CD4-positive, alpha-beta T cell treated with Interleukin-6 at 100 ng/mL for 8 hours (primary cell): ENCODE data around the gene ZNF160.
"Not testable (repeated sequence)": the region's sequence is repeated elsewhere in the genome, so short reads cannot be mapped to it uniquely, and the experiment has no call there.

Source experiments
- DNase-seq: peaks from one replicate; pipeline ENCODE4 v3.0.0-alpha.2; 2020; ENCODE audit warnings: mixed read lengths, low spot score

The ZNF160 gene

GRCh38 chr19:53103234-53104203, at the start of gene ZNF160:
TSS of gene ZNF160 (minus strand) at chr19:53103422. CDS start at chr19:53086276, 17,146 bp downstream.
- peak; percentile 98 for DNase-seq

GRCh38 chr19:53147645-53148044, 44.4 kb upstream of the ZNF160 start:
- no peak for DNase-seq

DNA sequence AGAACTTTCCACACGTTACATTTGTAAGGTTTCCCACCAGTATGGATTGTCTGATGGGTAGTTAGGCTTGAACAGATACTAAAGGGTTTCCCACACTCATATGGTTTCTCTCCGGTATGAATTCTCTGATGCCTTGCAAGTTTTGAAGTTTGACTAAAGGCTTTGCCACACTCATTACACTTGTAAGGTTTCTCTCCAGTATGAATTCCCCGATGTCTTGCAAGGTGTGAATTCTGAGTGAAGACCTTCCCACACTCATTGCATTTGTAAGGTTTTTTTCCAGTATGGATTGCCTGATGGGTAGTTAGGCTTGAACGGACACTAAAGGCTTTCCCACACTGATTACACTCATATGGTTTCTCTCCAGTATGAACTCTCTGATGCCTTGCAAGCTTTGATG, 37.1 kb upstream of the ZNF160 start:
- no peak for DNase-seq

- DNase-seq: no peak
Measured at GRCh38 chr19:53136432-53136831, 33.2 kb upstream of the ZNF160 start.

DNA sequence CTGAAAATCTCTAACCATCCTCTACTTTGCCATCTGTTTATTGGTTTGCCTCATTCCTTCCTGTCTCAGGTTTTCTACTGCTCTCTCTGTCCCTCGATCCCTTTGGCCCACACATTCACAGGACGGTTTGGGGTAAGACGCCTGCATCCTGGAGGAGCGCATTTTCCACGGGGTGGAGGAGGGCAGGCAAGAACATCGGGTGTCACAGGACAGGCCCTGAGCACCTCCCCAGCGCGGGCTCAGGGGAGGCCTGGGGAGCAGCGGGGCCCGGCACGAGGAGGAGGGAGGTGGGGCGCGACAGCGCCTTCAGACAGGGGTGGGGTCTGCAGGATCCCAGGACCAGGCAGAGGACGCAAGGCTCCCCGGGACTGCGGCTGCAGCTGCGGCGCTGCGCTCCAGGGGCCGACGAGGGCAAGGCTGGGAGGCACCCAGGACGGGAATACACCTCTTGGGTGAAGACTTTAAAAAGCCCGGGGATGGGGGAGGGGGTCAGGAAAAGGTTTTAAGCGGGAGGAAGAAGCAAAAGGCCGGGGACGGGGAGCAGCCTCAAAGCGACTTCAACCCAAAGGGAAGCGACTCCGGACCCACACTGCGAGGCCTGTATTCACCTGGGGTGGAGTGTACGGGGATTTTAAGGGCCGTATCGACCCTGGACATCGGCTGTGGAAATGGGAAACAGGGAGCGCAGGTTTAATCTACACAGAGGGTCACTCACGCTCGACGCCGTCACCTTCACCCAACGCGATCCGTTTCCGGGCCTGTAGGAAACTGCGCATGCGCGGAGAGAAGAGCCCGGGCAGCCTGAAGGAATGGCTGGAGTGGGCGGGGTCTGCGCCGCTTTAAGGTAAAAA, 29.1 kb upstream of the ZNF160 start, which contains the start of gene ZNF415:
Gene ZNF415, minus strand, starts transcription at position 770 of the 851 bp plus-strand sequence. CDS start 10,234 bp downstream, outside the sequence.
- peak; percentile 7 for DNase-seq

- no peak for DNase-seq
Measured at GRCh38 chr19:53131727-53132126, 28.5 kb upstream of the ZNF160 start.

DNA sequence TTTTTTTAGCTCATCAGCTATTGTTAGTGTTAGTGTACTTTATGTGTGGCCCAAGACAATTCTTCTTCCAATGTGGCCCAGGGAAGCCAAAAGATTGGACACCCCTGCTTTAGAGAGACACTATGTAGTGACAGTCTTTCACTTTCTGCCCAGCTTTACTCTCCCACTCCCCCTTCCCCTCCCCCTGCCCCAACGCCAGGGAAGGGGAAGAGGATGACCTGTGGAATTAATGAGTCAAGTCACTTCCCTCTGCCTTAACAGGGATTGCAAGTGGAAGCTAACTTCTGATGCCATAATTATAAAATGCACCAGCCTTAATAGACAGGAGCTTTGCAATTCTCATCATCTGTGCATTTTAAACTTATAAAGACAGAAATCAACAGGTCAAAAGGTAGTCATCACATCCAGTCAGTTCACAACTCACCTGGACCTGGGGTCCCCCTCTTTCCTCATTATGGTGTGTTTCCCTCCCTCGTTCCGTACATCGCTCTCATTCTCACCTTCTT, 27.9 kb upstream of the ZNF160 start:
- DNase-seq: no peak

- no peak for DNase-seq
Measured at GRCh38 chr19:53130506-53130905, 27.3 kb upstream of the ZNF160 start.

DNA sequence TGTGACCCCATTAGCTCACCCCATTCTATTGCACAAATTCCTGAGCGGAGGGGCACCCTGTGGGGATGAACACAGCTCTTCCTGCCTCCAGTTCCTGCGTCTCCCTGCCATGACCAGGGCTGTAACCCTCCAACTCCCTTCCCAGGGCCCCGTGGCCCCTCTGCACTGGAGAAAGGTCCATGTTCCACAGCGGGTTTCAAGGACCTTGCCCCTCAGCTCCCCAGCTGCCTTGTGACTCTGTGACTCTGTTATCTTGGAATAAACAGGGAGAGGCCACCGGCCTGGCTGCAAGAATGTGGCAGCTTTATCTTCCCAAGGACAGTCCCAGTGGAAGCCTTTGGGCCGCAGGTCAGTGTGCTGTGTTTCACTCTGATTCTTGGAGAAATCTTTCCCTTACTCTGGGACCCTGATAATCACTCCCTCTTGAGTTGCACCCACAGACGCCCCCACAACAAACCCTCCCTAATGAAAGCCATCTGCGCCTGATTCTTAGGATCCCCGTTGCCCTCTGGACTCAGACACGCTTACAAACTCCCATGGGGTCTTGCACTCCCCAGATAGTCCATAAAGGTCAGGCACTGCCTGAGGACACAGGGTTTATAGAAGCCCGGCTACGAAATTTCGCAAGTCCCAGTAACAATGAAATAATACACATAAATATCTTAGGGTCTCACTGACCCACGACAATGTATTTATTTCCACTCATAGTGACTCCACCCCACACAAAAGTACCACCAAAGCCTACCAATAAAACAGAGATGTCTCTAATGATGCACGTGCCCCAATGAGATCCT, 23.7 kb upstream of the ZNF160 start:
- DNase-seq: not testable (repeated sequence)

- DNase-seq: no peak
Measured at GRCh38 chr19:53123400-53123799, 20.2 kb upstream of the ZNF160 start.

DNA sequence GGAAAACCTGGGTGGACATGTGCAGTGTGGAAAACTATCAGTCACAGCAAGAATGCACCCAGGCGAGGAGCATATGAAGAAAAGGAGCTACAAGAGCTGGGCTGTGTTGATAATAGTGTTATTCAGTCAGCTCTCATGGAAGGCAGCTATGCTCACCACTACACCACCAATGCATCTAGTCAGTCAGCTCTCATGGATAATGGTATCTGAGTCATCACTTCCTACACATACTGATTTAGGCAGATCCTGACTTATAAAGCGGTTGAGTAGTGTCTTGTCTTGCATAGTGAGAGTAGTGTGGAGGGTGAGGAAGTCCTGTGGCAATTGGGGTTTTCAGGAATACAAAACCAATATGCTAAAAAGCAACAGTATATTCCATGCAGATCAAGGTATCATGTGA, 9.1 kb upstream of the ZNF160 start:
- no peak for DNase-seq

- no peak for DNase-seq
Measured at GRCh38 chr19:53109527-53109926, 6.3 kb upstream of the ZNF160 start.

DNA sequence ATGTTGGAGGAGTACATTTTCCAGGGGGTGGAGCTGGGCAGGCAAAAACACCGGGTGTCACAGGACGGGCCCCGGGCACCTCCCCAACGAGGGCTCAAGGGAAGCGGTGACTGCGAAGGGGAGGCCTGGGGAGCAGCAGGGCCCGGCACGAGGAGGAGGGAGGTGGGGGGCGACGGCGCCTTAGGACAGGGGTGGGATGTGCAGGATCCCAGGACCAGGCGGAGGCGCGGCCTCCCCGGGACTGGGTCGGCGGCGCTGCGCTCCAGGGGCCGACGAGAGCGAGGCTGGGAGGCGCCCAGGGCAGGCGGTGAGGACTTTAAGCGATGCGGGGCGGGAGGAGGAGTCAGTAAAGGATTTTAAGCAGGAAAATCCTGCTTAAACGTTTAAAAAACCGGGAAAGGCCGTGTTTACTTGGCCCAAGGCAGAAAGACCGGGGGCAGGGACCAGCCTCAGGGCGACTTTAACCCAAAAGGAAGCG, 427 bp downstream of the ZNF160 start:
- peak; percentile 10 for DNase-seq

- DNase-seq: no peak
Measured at GRCh38 chr19:53102206-53102755, 941 bp downstream of the ZNF160 start.

DNA sequence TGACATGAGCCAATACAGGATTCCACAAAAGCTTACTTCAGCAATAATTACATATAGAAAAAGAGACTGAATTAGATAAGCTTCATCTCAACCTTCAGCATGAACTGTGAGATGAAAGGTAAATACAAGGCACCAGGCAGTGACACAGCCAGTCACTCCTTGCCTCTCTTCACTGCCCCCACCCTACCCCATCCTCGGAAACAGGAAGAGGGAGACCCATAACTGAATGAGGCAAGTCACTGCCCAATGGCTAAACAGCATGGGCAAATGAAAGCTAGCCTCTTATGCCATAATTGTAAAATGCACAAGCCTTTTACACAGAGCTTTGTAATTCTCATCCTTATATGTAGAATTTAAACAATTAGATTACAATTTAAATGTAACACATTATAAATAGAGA, 1.7 kb downstream of the ZNF160 start:
- no peak for DNase-seq

DNA sequence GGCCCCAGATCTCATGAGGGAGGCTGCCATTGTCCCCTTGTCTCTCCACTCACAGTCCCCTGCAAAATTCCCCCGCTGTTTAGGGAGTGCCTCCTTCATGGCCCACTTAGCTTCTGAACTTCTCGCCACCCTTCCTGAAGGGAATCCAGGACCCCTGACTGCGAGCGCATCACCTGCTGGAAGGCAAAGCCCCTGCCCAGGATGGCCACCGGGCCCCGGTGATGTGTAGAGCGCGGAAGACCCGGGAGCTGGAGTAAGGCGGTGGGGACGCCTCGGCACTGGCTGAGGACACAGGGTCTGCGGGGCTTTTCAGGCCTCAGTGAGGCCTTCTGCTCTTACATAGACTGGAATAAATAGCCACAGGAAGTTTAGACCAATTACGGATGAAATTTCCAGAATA, 4.7 kb downstream of the ZNF160 start:
- DNase-seq: not testable (repeated sequence)

GRCh38 chr19:53096982-53097690, 6.1 kb downstream of the ZNF160 start:
- DNase-seq: not testable (repeated sequence)

DNA sequence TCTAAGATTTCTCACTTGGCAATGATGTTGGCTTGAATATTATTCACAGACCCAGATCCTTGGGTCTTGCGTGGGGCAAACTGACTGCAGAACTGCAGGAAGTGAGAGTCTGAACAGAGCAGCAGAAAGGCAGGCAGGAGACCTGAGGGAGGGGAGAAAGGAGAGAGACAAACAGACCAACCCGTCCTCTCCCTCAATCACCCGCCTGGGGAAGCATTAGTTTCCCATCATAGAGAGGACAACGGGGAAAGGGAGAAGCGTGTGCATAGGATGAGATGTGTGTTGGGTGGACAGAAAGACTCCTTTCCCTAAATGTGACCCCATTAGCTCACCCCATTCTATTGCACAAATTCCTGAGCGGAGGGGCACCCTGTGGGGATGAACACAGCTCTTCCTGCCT, 6.6 kb downstream of the ZNF160 start:
- DNase-seq: not testable (repeated sequence)

DNA sequence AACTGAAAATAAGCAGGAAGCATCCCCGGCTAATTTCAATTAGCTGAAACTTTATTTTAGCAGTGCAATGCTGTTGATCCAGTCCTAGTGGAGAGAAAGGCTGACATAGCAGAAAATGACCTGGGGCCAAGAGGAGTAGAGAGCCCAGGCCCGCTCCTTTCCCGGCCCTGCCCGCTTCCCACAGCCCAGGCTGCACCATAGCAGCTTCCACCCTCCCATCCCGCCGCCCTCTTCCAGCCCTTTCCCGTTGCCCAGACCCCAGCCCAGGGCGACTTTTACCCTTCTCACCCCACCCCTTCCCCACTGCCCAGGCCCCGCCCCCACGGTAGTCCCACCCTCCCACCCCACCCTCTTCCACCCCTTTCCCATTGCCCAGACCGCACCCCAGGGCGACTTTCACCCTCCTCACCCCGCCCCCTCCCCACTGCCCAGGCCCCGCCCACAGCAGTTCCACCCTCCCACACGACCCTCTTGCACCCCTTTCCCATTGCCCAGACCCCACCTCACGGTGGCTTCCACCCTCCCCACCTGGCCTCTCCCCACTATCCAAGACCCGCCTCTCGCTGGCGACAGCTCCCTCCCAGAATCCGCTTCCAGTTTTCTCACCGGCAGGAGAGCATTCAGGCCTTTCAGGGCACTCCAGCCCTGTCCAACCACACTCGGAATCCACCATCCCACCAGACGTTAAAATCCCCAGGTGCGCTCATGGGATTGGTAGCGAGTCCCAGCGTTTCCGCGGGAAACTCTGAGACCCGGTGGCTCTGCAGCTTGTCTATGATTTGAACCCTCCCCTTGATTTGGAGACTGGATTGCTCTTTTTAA, 8.3 kb downstream of the ZNF160 start:
- no peak for DNase-seq

GRCh38 chr19:53092723-53093122, 10.5 kb downstream of the ZNF160 start:
- no peak for DNase-seq
